Osteoblast (primary cell): ENCODE data around the gene RNF144A. TPM values are rescaled to one million over a fixed set of nuclear protein-coding genes. Genes with fewer than 3 reads are reported as not detected.

ENCODE experiments used
- DNase-seq: peaks from one replicate; pipeline ENCODE4 v3.0.0; 2011; ENCODE audit warnings: low spot score, mixed read lengths; ENCODE audit not compliant: insufficient read length; ENCODE audit errors: missing footprints
- H2AFZ ChIP-seq: 2 replicates; pipeline ENCODE4 v1.6.0; 2011; ENCODE audit warnings: mild to moderate bottlenecking, low read length
- H3K27ac ChIP-seq: 2 replicates; pipeline ENCODE4 v1.5.1; 2011; ENCODE audit warnings: mild to moderate bottlenecking, low read depth, low read length, moderate library complexity
- H3K27me3 ChIP-seq: 2 replicates; pipeline ENCODE4 v1.6.0; 2012; ENCODE audit warnings: mild to moderate bottlenecking, control low read depth, inconsistent platforms, low read length, moderate library complexity; ENCODE audit not compliant: insufficient read depth
- H3K36me3 ChIP-seq: 2 replicates; pipeline ENCODE4 v1.5.1; 2011; ENCODE audit warnings: mild to moderate bottlenecking, low read length, control low read depth, moderate library complexity; ENCODE audit not compliant: insufficient read depth
- H3K4me1 ChIP-seq: 2 replicates; pipeline ENCODE4 v1.5.1; 2011; ENCODE audit warnings: mild to moderate bottlenecking, low read length, control low read depth, moderate library complexity; ENCODE audit not compliant: insufficient read depth
- H3K4me2 ChIP-seq: 2 replicates; pipeline ENCODE4 v1.6.0; 2011; ENCODE audit warnings: mild to moderate bottlenecking, low read length; ENCODE audit not compliant: insufficient read depth
- H3K4me3 ChIP-seq: fragments of 200-600 bp; sonication (generic); 3 replicates; pipeline ENCODE4 v1.5.1; 2012; ENCODE audit warnings: mild to moderate bottlenecking, low read length, inconsistent platforms; ENCODE audit not compliant: insufficient read depth
- H3K79me2 ChIP-seq: 2 replicates; pipeline ENCODE4 v1.6.0; 2012; ENCODE audit warnings: mild to moderate bottlenecking, low read length, control low read depth, inconsistent platforms; ENCODE audit not compliant: insufficient read depth
- H3K9me3 ChIP-seq: 2 replicates; pipeline ENCODE4 v1.5.1; 2011; ENCODE audit warnings: low read depth, low read length, control low read depth
- H4K20me1 ChIP-seq: 2 replicates; pipeline ENCODE4 v1.6.0; 2012; ENCODE audit warnings: mild to moderate bottlenecking, low read length, control low read depth; ENCODE audit not compliant: insufficient read depth
- total RNA-seq: library from RNA; depleted of rRNA; stranded (reverse); fragments of >200 nt; gene quantifications from 2 replicates; pipeline ENCODE4 v1.2.3, GENCODE V29; 2012
- TF ChIP-seq, protein P1 (sequence below): IDR thresholded peaks from 2 replicates; pipeline ENCODE4 v1.5.1; 2011; ENCODE audit warnings: mild to moderate bottlenecking, low read depth, low read length, moderate library complexity; ENCODE audit errors: extremely low read depth

Gene RNF144A
- total RNA-seq, 1 donor: 15.9 TPM

DNA sequence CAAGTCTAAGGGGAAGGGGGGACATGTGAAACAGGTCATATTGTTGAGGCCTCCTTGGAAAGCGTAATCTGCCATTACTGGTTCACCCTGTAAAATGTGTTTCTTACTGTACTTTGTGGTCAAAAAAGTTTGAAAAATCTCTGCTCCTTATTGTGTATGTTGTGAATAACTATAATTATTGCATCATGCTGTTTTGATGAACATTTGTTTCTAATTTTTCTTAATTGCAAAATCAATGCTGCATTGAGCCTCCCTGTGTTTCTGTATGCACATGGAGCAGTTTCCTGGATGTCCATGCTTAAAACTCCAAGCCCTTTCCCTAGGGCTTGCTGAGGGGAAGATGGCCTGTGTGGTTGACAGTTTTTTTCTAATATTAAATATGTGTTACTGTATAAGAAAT is 158.6 kb downstream of the RNF144A start:
- DNase-seq: no peak
- H3K36me3 ChIP-seq: no peaks in the 10 kb centered on the region
- H3K4me1 ChIP-seq: no peaks in the 10 kb centered on the region
- no peaks in the 10 kb centered on the region for H3K9me3 ChIP-seq
- no peak overlapping the region for H3K4me2 ChIP-seq
- H2AFZ ChIP-seq: no peak overlapping the region
- H4K20me1 ChIP-seq: no peaks in the 10 kb centered on the region
- H3K79me2 ChIP-seq: no peaks in the 10 kb centered on the region
- H3K27me3 ChIP-seq: no peaks in the 10 kb centered on the region
- TF ChIP-seq, protein P1, sequence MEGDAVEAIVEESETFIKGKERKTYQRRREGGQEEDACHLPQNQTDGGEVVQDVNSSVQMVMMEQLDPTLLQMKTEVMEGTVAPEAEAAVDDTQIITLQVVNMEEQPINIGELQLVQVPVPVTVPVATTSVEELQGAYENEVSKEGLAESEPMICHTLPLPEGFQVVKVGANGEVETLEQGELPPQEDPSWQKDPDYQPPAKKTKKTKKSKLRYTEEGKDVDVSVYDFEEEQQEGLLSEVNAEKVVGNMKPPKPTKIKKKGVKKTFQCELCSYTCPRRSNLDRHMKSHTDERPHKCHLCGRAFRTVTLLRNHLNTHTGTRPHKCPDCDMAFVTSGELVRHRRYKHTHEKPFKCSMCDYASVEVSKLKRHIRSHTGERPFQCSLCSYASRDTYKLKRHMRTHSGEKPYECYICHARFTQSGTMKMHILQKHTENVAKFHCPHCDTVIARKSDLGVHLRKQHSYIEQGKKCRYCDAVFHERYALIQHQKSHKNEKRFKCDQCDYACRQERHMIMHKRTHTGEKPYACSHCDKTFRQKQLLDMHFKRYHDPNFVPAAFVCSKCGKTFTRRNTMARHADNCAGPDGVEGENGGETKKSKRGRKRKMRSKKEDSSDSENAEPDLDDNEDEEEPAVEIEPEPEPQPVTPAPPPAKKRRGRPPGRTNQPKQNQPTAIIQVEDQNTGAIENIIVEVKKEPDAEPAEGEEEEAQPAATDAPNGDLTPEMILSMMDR: no peak
- H3K4me3 ChIP-seq: no peak overlapping the region
- no peak overlapping the region for H3K27ac ChIP-seq

DNA sequence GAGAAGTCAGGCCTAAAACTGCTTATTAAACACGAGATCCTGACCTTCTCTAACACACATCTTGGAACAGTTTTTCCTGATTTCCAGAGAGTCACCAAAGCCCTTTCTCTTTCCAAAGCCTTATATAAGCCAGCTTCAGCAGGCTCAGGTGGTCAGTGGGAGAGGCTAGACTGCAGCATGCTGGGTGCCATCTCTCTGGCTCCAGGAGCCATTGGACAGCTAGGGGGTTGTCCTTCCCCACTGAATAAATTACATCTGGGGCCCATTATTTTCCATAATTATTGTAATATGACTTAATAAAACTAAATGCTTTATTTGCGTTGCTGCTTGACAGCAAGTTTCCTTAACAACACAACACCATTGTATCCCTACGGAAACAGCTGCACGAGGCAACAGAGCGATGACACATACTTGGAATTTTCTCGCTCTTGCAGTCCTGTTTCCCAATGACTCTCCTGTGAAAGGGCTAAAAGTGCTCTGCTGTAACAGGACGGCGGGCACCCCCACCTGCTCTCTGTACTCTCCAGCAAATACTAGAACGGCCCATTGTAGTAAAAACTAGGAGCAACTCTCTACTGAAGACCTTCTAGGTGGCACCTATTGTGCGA is 160.6 kb downstream of the RNF144A start:
- no peak overlapping the region for H2AFZ ChIP-seq
- no peaks in the 10 kb centered on the region for H3K79me2 ChIP-seq
- H3K9me3 ChIP-seq: no peaks in the 10 kb centered on the region
- H3K27me3 ChIP-seq: no peaks in the 10 kb centered on the region
- TF ChIP-seq, protein P1: no peak
- H3K4me1 ChIP-seq: no peaks in the 10 kb centered on the region
- H3K4me2 ChIP-seq: no peak overlapping the region
- DNase-seq: no peak
- H3K4me3 ChIP-seq: no peak overlapping the region
- no peaks in the 10 kb centered on the region for H4K20me1 ChIP-seq
- H3K27ac ChIP-seq: no peak overlapping the region
- no peaks in the 10 kb centered on the region for H3K36me3 ChIP-seq

DNA sequence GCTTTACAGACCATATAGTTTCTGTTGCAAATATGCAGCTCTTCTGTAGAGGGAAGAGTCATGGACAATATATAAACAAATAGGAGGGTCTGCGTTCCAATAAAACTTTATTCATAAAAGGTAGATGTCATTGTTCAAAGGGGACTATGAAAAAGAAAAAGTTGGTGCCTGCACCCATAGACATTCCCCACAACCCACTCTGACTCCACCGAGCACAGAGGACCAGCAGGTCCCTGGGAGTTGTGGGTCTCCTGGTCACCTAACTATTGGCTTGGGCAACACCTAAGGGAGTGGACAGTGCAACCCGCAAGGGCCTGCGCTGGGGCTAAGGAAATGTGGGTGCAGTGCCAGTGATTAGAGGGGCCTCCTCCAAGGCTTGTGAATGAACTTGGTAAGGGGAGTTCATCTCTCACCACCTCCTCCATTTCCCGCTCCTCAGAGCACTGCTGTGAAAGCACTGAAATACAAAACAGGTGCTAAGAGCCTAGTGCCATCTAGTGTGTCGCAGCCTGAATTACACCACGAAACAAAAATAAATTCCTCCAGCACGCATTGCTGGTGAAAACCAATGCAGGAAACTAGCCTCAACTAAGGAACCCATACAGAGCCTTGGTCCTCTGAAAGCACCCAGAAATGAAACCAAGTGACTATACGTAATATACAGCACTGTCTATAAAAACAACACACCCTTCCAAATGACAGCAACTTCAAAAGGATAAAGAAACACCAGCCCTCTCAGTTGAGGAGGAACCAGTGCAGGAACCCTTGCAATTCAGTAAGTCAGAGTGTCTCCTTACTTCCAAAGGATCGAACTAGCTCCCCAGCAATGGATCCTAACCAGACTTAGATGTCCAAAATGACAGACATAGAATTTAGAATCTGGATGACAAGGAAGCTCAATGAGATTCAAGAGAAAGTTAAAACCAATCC is 166.6 kb downstream of the RNF144A start:
- no peaks in the 10 kb centered on the region for H3K79me2 ChIP-seq
- H3K4me2 ChIP-seq: no peak overlapping the region
- H3K36me3 ChIP-seq: no peaks in the 10 kb centered on the region
- DNase-seq: no peak
- no peaks in the 10 kb centered on the region for H4K20me1 ChIP-seq
- H3K27ac ChIP-seq: no peak overlapping the region
- no peak overlapping the region for H2AFZ ChIP-seq
- no peaks in the 10 kb centered on the region for H3K9me3 ChIP-seq
- no peaks in the 10 kb centered on the region for H3K4me1 ChIP-seq
- no peak overlapping the region for H3K4me3 ChIP-seq
- TF ChIP-seq, protein P1: peak; percentile 65
- no peaks in the 10 kb centered on the region for H3K27me3 ChIP-seq

DNA sequence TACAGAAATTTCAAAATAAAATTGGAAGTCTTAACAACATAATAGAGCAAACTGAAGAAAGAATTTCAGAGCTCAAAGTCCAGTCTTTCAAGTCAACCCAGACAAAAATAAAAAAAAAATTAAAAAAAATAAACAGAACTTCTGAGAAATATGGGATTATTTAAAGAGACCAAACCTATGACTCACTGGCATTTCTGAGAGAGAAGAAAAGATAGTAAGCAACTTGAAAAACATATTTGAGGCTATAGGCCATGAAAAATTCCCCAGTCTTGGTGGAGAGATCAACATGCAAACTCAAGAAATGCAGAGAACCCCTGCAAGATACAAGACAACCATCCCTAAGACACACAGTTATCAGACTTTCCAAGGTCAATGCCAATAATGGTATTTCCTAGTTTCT is 167.4 kb downstream of the RNF144A start:
- no peak overlapping the region for H3K27ac ChIP-seq
- no peaks in the 10 kb centered on the region for H3K9me3 ChIP-seq
- no peak overlapping the region for H3K4me3 ChIP-seq
- H3K4me2 ChIP-seq: no peak overlapping the region
- no peak for DNase-seq
- H2AFZ ChIP-seq: no peak overlapping the region
- H4K20me1 ChIP-seq: no peaks in the 10 kb centered on the region
- TF ChIP-seq, protein P1: no peak
- H3K27me3 ChIP-seq: no peaks in the 10 kb centered on the region
- no peaks in the 10 kb centered on the region for H3K79me2 ChIP-seq
- no peaks in the 10 kb centered on the region for H3K36me3 ChIP-seq
- no peaks in the 10 kb centered on the region for H3K4me1 ChIP-seq
